Stimulated activated CD8-positive, alpha-beta memory T cell treated with anti-CD3 and anti-CD28 coated beads, Interleukin-4, amount 100 ng/mL, for 4 hours (primary cell): ENCODE measurements around the gene RIPOR3.
A peak's percentile ranks its signal among the peaks of the same experiment; 100 is the strongest.

Experiments used
- DNase-seq, 2 donors: peaks; one replicate each; pipeline ENCODE4 v3.0.0-alpha.2; 2020; ENCODE audit warnings: low read depth in 2 of 2, low spot score in 1 of 2

The RIPOR3 gene

GRCh38 chr20:50690650-50691572 is at the start of gene RIPOR3:
TSS of gene RIPOR3 (minus strand) at chr20:50691542. CDS start at chr20:50691128, 414 bp downstream.
- no peak for DNase-seq

GRCh38 chr20:50737352-50737751 is 46.0 kb upstream of the RIPOR3 start:
- DNase-seq: no peak

- no peak for DNase-seq
These were observed 44.5 kb upstream of the RIPOR3 start for GRCh38 chr20:50735813-50736212.

GRCh38 chr20:50734730-50735679 is 43.7 kb upstream of the RIPOR3 start:
- no peak for DNase-seq

GRCh38 chr20:50733644-50734349 is 42.5 kb upstream of the RIPOR3 start:
- no peak for DNase-seq

- no peak for DNase-seq
These were observed 40.8 kb upstream of the RIPOR3 start for GRCh38 chr20:50731930-50732690.

- peak; percentile 99 to 100 for DNase-seq
These were observed 40.0 kb upstream of the RIPOR3 start, which contains the start of gene PARD6B for GRCh38 chr20:50731055-50731929. TSS of gene PARD6B (plus strand) at chr20:50731580. CDS start at chr20:50731787, 207 bp downstream.

- no peak for DNase-seq
These were observed 39.4 kb upstream of the RIPOR3 start for GRCh38 chr20:50730765-50731054.

GRCh38 chr20:50729901-50730764 is 38.8 kb upstream of the RIPOR3 start:
- DNase-seq: no peak

GRCh38 chr20:50728981-50729874 is 37.9 kb upstream of the RIPOR3 start:
- no peak for DNase-seq

- DNase-seq: no peak
These were observed 37.2 kb upstream of the RIPOR3 start for GRCh38 chr20:50728486-50728980.

- no peak for DNase-seq
These were observed 36.6 kb upstream of the RIPOR3 start for GRCh38 chr20:50727792-50728485.

- DNase-seq: no peak
These were observed 35.8 kb upstream of the RIPOR3 start for GRCh38 chr20:50726955-50727791.

- no peak for DNase-seq
These were observed 34.3 kb upstream of the RIPOR3 start for GRCh38 chr20:50725724-50726005.

- peak; percentile 28 to 50 for DNase-seq
These were observed 33.7 kb upstream of the RIPOR3 start for GRCh38 chr20:50724851-50725723.
